Ovary (tissue), 3 donors: ENCODE data around the gene GOT2.

Experiments
- POLR2A ChIP-seq: fragments of 450-650 bp; IDR thresholded peaks from one replicate; pipeline ENCODE4 v1.6.1; 2017; ENCODE audit warnings: antibody characterized with exemption, mild to moderate bottlenecking, moderate library complexity
- TF ChIP-seq, protein P1 (sequence below), 3 donors: fragments of 450-650 bp in 2 of 3; fragments of 200-600 bp in 1 of 3; IDR thresholded peaks; one replicate each; pipeline versions ENCODE4 v1.5.1 to v1.8.0; 2016 to 2022; ENCODE audit warnings: antibody characterized with exemption in 3 of 3, mild to moderate bottlenecking in 1 of 3
- donor health status: DM: no; HTN: no; CAD: no.

GRCh38 chr16:58741166-58741565 is 7.0 kb upstream of the GOT2 start:
- no peak for TF ChIP-seq POLR2A
- TF ChIP-seq, protein P1, sequence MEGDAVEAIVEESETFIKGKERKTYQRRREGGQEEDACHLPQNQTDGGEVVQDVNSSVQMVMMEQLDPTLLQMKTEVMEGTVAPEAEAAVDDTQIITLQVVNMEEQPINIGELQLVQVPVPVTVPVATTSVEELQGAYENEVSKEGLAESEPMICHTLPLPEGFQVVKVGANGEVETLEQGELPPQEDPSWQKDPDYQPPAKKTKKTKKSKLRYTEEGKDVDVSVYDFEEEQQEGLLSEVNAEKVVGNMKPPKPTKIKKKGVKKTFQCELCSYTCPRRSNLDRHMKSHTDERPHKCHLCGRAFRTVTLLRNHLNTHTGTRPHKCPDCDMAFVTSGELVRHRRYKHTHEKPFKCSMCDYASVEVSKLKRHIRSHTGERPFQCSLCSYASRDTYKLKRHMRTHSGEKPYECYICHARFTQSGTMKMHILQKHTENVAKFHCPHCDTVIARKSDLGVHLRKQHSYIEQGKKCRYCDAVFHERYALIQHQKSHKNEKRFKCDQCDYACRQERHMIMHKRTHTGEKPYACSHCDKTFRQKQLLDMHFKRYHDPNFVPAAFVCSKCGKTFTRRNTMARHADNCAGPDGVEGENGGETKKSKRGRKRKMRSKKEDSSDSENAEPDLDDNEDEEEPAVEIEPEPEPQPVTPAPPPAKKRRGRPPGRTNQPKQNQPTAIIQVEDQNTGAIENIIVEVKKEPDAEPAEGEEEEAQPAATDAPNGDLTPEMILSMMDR (IDR thresholded peaks at IDR 0.05) = no peak
